Activated CD4-positive, alpha-beta T cell treated with anti-CD3 and anti-CD28 coated beads for 4 hours (primary cell): ENCODE measurements around the gene ZNF324.
A peak's percentile ranks its signal among the peaks of the same experiment; 100 is the strongest.
"Not testable (repeated sequence)": the region's sequence is repeated elsewhere in the genome, so short reads cannot be mapped to it uniquely, and the experiment has no call there.

Experiments used
- DNase-seq, 2 donors: peaks; one replicate each; pipeline ENCODE4 v3.0.0-alpha.2; 2020

ZNF324 gene

GRCh38 chr19:58507602-58508223 lies 40.8 kb downstream of the ZNF324 start:
- DNase-seq = not testable (repeated sequence)

DNA sequence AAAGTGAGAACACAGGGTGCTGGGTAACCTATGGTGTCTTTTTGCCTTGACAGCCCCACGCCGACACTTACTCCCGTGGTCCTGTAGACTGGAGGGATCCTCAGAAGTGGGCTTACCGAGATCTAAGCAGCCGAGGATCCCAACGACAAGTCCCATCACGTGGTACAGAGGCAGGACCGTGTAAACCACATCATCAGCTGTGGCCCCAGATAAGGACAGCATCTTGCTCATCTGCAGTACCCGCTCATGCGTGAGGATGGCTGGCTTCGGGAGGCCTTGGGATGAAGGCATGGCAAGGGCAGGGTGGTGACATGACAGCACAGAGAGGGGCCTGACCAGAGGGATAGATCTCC lies 42.8 kb downstream of the ZNF324 start:
- no peak for DNase-seq

DNA sequence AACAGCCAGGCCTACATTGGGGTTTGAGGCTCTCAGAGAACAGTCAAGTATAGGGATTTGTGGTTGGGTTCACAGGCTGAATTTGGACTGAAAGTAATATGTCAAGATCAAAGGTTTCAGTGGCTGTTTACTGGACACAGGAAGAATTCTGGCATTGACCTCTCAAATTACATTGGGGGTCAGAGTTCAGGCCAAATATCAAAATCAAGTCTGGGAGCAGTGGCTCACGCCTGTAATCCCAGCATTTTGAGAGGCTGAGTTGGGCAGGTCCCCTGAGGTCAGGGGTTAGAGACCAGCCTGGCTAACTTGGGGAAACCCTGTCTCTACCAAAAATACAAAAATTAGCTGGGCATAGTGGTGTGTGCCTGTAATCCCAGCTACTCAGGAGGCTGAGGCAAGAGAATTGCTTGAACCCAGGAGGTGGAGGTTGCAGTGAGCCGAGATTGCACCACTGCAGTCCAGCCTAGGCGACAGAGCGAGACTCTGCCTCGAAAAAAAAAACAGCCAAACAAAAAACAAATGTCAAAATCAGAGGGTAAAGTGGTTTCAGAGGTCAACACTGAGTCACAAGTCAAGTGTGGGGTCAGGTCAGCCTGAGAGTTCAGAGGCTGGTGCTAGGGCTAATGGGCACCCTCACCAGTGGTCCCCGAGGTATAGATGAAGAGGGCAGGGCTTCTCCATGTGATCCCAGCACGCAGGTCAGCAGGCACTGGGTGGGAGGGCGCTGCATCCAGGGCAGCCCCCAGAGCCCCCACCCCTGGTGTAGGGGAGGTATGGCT lies 43.4 kb downstream of the ZNF324 start:
- DNase-seq = no peak

DNA sequence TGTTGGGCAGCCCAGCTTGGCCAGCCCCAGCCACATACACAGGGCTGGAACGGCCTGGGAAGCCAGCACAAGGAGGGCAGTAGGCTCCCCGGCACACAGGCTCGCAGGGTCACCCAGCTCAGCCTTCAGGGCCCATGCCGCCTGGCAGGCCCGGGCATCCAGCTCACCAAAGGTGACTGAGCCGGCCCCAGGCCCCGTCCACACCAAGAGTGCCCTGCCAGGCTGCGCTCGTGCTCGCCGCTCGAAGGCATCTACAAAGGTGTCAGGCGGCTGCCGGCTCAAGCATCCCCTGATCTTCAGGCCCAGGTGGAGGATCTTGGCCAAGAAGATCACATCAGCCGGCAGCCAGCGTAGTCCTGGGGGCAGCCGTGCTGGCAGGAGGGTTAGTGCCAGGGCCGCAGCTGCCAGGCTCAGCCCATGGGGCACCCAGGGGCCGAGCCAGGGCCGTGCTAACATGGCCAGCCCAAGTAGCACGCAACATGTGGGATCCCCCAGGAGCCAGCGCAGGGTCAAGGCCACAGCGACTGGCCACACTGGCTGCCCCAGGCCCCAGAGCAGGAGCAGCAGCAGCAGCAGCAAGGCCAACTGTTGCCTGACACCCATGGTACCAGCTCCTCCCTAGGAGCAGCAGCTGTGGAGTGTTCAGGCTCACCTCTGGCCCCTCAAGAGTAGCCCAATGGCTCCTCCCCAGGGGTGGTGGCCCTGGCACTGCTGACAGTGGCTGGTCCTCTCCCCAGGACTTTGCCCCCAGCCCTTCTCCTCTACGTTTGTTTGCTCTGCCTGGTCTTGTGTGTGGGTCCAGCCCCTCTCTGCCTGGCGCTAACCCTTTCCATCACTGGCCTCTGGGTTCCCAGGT lies 44.7 kb downstream of the ZNF324 start, which contains the start of gene SLC27A5:
Gene SLC27A5 (minus strand): TSS at position 640 of the 856 bp plus-strand sequence. CDS start 37 bp downstream, at position 603.
- DNase-seq = no peak

DNA sequence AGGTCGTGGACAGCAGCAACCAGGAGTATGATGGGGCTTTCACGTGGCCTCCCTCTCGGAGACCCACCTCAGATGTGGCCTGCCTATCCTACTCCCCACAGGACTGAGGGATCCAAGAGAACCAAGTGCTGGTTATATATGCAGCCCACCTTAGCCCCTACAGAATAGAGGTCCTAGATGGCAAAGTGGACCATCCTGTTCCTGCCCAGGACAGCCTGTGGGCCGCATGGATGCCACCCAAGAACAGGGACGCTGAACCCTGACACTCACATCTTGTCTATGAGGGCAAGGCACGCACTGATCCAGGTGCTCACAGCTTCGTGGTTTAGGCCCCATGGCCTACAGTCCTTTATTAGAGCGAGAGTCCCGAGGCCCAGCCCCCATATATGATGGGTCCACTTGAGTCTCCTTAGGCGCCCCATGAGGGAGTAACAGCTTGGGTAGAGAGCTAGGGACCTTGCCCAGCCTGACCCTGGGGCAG lies 46.4 kb downstream of the ZNF324 start:
- DNase-seq = no peak

- DNase-seq = peak; percentile 91
Observed at GRCh38 chr19:58513694-58514563, 47.0 kb downstream of the ZNF324 start.

DNA sequence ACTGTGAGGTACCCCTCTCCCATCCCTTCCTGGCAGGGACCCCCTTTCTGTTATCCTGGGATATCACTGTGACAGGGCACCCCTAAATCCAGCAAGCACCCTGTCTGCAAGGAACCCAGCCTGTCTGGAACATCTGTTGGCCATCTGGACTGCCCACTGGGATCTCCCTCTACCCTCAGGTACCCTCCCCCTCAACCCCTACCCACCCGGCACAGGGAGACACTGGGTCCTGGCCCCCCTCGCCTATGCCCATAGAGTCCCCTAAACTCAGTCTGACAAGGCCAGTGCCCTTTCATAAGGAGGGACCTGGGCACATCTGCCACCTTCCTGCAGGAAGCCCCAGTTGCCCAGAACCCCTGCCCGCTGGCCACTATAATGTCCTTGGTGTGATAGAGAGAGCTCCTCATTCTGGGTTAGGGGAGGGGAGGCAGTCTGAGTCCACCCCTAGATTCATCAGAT lies 47.7 kb downstream of the ZNF324 start:
- DNase-seq = no peak

DNA sequence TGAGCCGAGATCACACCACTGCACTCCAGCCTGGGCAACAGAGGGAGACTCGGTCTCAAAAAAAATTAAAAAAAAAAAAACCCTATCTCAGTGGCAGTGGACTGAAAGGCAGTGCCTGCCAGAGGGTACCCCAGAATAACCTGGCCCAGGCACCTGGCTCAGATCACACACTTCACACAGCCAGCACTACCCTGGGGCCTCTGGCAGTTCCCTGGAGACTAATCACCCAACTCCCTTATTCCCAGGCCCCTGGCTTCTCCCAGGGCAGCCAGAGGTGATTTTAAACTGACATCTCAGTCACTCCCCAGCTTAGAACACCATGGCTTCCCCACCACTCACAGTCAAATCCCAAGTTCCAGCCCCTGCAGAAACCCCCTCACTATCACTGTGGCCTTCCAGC lies 48.4 kb downstream of the ZNF324 start:
- no peak for DNase-seq

DNA sequence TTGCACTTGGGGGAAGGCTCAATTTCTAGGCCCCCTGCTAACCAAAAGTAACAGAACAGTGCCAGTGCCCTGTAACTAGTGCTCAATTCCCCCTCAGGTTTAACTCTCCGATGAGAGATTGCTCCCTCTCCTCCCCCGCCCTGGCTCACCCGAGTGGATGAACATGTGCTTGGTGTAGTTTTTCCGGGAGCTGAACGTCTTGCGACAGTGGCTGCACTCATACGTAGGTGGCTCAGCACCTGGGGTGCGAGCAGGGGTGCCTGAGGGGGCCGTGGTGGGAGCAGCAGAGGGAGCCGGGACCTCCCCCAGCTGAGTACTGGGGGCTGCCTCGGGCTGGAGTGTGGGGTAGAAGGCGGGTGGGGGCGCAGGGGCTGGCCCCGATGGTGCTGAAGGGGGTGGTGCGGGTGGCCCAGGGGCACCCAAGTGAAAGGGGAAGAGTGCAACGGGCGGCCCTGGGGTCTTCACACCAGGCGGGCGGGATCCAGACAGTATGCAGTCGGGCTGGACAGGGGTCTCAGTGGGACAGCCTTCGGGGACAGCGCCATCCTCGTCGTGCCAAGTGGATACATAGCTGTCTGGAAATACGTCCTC lies 49.5 kb downstream of the ZNF324 start:
- no peak for DNase-seq

GRCh38 chr19:58516964-58517833 lies 50.3 kb downstream of the ZNF324 start:
- DNase-seq = no peak

DNA sequence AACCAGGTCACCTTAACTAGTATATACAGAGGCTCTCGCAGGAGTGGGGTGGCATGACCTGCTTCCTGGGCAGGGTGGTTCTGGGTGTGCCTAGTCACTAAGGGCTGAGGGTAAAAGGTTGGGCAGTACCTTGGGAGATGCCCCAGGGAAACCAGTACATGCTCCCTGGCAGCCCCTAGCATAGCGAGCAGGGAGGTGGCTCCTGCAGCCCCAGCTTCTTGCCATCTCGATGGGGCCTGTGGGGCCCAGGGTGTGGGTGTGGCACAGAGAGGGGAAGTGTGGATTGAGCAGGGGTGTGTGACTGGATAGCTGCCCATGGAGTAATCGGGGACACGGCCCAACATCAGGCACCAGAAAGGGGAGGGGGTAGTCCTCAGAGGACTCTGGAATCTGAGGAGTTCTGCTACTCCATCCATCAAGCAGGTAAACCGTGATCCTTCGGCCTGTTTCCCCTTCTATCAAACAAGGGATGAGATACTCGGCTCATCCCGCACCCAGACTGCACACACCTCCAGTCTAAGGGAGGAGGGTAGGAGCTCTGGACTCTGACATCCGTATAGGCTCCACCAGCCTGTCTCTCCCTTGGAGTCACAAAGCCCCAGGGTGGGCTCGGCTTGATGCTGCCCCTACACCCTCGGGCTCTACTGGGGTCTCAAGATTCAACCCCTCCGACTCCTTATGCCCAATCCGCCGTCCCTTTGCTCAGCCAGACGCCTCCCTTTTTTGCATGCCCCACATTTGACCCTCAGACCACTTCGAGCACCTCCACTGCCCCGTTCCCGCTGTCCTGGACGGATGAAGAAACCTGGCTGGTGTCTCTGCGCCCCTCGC lies 51.6 kb downstream of the ZNF324 start:
- no peak for DNase-seq

DNA sequence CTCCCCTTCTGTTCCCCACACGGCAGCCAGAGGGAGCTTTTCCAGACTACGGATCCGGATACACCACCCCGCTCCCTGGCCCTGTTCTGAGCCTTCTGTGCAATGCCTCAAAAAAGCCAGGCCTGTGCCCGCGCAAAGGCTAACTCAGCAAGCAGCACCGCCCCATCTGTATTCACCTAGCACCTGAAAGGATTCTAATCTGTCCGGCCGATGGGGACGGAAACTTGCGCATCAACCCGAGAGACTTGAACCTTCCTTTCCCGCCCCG lies 52.1 kb downstream of the ZNF324 start:
- peak; percentile 49 to 50 for DNase-seq

GRCh38 chr19:58519355-58520256 lies 52.7 kb downstream of the ZNF324 start, which contains the start of gene ZBTB45:
Gene ZBTB45, minus strand, starts transcription at chr19:58519810. Its CDS starts 2,137 bp downstream, at chr19:58517673.
- peak; percentile 81 to 83 for DNase-seq

- no peak for DNase-seq
Observed at GRCh38 chr19:58520257-58520599, 53.3 kb downstream of the ZNF324 start.

GRCh38 chr19:58521651-58522050 lies 54.8 kb downstream of the ZNF324 start:
- no peak for DNase-seq

DNA sequence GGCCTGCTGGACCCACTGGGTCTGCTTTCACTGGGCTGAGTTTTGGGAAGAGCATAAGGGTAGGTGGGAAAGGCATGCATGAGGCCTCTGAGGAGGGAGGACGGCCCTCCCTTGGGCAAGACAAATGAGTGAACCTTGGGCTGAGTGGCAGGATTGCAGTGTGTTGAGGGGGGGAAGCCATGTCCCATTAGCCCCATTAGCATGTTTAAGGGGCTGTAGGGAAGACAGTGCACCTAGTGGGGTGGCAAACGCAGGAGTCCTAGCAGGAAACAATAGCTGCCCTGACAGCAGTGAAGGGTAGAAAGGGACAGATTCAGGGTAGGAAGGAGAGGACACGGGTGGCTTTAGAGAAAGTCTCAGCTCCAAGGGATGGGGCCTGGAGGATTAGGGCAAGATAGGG lies 55.8 kb downstream of the ZNF324 start:
- no peak for DNase-seq
